HUDEP-2 (cell line): ENCODE results near the gene MYMX.

ENCODE experiments used
- DNase-seq, 76 experiments: peaks; one replicate each; lab custom pipeline; 2025; ENCODE audit not compliant: unreplicated experiment in 76 of 76; lab: John Stamatoyannopoulos, UW

MYMX gene

DNA sequence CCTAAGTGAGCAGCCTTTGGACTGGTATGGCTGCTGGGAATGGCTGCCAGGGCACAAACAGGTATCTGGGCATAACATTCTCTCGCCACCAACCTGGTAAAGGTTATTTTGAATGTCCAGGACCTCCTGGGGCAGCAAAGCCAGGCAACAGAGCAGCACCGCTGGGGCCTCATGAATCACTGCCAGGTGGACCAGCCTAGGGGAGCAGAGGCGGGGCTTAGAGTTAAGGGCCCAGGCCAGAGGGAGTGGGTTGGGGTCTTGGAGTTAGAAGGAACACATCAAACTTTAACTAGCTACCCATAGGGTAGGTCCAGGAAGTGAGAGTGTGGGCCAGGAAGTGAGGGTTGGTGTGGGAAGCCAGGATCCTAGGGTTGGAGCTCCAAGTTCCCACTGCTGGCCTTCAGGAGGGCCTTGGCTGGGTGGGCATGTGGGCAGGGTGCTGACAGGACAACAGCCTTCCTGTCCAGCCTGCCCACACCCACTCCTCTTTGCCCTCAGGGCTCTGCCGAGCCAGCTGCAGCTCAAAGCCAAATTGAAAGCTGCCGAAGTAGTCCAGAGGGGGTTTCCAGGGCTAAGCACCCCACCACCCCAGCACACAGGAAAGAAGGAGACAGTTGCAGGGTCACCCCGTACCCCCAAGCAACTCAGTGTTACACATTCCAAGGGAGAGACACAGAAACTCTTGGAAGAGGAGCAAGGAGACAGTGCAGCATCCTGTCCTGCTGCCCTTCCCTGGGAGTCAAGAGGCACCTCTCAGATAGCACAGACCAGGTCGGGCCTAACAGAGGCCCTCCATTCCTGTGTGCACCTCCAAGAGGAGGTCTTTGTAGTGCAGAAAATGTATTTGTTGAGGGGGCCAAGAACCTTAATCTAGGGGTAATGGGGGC, 46.0 kb downstream of the MYMX start:
- DNase-seq, result no peak

DNA sequence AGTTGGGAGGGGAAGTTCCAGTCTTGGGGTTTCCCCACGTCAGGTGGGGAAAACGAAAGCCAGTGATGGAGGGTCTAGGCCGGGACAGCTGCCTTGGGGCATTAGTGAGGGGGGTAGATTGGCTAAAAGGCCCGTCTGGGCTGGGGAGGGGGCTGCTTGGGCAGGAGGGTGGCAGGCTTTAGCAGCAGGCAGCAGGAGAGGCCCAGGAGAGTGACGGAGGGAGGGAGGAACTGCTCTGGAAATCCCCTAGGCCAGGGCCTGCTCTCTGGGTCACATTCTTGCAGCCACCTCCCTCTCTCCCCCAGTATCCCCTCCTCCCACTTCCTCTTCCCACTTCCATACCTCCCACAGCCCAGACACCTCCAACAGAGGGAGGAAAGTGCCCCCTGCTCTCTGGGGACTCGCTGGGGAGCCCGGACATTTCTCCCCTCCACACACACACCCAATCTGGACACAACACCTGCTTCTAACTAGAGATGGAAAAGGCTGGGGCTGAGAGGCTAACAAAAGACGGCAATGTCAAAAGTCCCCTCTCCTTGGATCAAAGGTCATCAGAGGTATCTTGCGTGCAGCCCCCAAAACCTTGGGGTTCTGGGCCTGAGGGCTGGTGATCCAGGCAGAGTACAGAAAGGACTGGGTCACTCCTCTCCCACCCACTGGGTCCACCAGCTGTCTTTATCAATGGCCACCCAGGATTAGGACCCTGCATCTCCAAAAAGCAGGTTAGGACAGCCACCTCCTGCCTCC, 46.8 kb downstream of the MYMX start:
- no peak for DNase-seq

- DNase-seq, result peak in 37 of 76 experiments; percentile 16 to 63 (median 33)
Observed at GRCh38 chr6:44264154-44265006, 47.7 kb downstream of the MYMX start.

DNA sequence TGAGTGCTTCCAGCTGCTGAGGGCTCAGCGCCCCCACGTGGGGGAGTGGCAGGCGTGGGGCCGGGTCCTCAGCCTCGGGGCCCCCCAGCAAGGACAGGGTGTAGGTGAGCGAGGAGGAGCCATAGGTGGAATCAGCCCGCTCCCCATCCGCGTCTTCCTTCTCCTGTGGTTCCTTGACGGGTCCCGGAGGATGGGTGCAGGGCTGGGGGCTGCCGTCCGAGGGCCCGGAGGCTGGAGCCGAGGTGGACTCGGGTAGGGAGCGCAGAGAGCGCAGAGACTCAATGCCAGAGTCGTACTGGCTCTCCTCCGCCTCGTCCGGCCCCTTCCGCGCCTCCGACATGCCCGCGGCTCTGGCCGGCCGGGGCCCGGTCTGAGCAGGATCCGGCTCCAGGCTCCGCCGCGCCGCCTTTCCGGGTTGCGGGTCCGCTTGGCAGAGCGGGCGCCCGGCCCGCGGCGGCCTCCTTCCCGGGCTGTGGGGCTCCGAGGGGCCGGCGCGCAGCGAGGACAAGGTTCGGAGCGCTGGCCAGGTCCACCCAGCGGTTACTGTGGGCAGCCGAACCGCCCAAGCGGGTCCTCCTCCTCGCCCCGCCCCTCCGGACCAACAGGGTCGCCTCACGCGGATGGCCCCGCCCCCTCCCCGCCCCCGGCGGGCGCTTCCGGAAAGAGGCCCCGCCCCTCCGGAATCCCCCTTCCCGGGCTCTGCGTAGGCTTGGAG, 48.4 kb downstream of the MYMX start, which contains the start of gene NFKBIE:
TSS of gene NFKBIE (minus strand) at position 545 of the 715 bp plus-strand sequence. CDS start at position 340, 205 bp downstream.
- DNase-seq, result peak in 73 of 76 experiments; percentile 27 to 93 (median 81)

DNA sequence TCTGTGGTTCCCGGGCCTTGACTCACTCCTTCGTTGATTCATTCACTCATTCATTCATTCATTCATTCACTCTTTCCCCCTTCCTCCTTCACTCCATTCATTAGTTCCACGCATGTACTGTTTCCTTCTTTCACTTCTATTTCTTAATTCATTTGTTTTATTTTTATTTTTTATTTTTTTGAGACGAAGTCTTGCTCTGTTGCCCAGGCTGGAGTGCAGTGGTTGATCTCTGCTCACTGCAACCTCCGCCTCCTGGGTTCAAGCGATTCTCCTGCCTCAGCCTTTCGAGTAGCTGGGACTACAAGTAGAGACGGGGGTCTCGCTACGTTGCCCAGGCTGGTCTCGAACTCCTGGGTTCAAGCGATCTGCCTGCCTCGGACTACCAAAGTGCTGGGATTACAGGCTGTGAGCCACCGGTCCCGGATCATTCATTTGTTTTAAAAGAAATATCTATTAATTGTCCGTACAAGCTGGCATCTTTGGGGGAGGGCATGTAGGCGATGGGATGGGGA, 49.1 kb downstream of the MYMX start:
- no peak for DNase-seq

DNA sequence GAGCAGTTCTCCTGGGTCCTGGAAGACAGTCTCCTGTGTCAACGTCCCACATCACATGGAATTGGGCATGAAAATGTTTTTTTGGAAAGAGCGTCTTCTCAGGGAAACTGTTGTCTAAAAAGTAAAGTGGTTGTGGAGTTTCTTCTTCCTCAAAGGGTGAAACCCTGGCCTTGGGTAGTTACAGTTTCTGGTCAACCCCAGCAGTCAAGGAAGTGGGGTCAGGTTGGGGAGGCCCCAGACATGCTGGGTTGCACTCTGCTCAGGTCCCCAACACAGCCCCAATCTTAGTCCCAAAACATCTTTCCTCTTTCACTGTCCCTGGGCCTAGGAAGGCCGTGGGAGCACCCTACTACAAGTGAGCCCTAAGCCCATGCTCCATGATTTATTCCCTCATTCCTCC, 49.6 kb downstream of the MYMX start:
- no peak for DNase-seq

GRCh38 chr6:44267252-44267651, 50.5 kb downstream of the MYMX start:
- DNase-seq, result no peak
